Breast epithelium (tissue), 3 donors: Measurements from ENCODE around the gene EIF5A2.

Source experiments
- POLR2A ChIP-seq: fragments of 450-650 bp; IDR thresholded peaks from one replicate; pipeline ENCODE4 v1.6.1; 2016; ENCODE audit warnings: antibody characterized with exemption, mild to moderate bottlenecking, moderate library complexity
- TF ChIP-seq, protein P1 (sequence below), 3 donors: fragments of 450-650 bp; IDR thresholded peaks; one replicate each; pipeline ENCODE4 v1.5.1; 2016 to 2017; ENCODE audit warnings: antibody characterized with exemption in 3 of 3, mild to moderate bottlenecking in 3 of 3, moderate library complexity in 3 of 3

DNA sequence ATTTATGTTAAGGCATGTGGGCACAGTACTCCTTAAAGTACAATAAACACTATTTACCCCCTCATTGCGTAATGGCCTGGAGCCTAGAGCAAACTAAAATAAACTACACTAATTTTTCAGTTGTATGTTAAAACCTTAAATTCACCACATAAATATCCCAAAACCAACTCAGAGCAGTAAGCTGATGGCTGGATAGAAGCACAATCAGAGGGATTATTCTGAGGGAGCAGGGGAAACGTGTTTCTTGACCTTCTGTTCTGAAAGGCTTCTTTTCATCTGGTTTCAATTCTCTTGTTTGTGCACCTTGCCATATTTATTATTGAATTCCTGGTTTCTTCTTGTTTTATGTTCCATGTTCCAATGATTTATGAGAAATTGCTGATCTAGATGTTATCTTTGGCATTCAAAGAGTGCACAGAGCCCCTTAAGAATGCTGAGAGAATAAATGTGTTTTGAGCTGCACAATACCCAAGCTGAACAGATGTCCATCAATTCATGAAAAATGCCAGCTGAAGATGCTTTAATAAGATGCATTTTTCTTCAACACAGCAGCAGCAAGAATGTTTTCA, 68.1 kb downstream of the EIF5A2 start:
- TF ChIP-seq, protein P1, sequence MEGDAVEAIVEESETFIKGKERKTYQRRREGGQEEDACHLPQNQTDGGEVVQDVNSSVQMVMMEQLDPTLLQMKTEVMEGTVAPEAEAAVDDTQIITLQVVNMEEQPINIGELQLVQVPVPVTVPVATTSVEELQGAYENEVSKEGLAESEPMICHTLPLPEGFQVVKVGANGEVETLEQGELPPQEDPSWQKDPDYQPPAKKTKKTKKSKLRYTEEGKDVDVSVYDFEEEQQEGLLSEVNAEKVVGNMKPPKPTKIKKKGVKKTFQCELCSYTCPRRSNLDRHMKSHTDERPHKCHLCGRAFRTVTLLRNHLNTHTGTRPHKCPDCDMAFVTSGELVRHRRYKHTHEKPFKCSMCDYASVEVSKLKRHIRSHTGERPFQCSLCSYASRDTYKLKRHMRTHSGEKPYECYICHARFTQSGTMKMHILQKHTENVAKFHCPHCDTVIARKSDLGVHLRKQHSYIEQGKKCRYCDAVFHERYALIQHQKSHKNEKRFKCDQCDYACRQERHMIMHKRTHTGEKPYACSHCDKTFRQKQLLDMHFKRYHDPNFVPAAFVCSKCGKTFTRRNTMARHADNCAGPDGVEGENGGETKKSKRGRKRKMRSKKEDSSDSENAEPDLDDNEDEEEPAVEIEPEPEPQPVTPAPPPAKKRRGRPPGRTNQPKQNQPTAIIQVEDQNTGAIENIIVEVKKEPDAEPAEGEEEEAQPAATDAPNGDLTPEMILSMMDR (IDR thresholded peaks at IDR 0.05), result no peak
- no peak for TF ChIP-seq POLR2A
